Measurements from ENCODE around the gene PLEKHH1. TPM values are rescaled to one million over a fixed set of nuclear protein-coding genes. Genes with fewer than 3 reads are reported as not detected.

The PLEKHH1 gene
- total and polyA plus RNA-seq, 4 experiments from 2014 or later, result 0.22 to 1.1 (median 0.41) TPM; not detected in 1

DNA sequence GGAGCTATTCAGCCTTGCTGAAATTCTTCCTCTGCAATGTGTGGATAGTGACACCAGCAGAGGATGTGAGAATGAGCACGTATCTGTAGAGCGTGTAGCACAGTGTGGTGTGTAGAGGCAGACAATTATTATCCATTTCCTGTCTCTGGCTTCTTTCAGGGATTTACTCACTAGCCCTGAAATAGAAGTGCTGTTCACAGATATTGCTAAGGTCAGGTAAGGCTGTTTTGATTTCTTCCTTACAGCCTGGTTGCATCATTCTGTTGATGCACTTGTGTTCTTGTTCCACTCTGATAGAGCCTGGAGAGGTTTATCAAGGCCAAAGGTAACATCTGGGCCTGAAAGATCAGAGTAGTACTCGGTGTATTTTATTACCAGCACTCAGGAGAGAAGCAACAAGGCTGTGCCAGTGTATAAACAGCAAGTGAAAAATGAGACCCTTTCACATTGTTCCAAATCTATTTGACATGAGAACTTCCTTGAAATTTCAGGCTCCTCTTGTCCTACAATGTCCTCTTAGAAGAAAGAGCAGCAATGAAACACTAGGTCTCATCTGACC is 103.3 kb downstream of the PLEKHH1 start:
- no peaks in the 10 kb centered on the region for H3K36me3 ChIP-seq (ENCODE audit: insufficient read depth, low read length)
- Mint-ChIP-seq H3K36me3 (no peaks in the 10 kb centered on the region), H3K9me3 (no peaks in the 10 kb centered on the region), H3K4me1 (no peaks in the 10 kb centered on the region), H3K4me3 (no peak overlapping the region), H3K27me3 (peaks cover 0 to 1% of the 10 kb centered on the region in 2 donors), H3K27ac (no peak overlapping the region)
- no peaks in the 10 kb centered on the region for H3K27me3 ChIP-seq (ENCODE audit: insufficient read depth, low read length)
- DNase-seq, result no peak
- CTCF ChIA-PET (ENCODE audit: partially characterized antibody), result interaction anchor here (1.7 kb wide), 1 partner anchor 68 kb away, joined by 4 read pairs; no protein-coding TSS in a partner anchor
- no peaks in the 10 kb centered on the region for H3K9me3 ChIP-seq (ENCODE audit: control insufficient read depth in 1 of 2, low read length in 2 of 2)
- intact Hi-C loops (cut with micrococcal nuclease), result no loop called here
- no peaks in the 10 kb centered on the region for H3K4me1 ChIP-seq (ENCODE audit: insufficient read depth, low read length)
- POLR2A ChIA-PET (ENCODE audit: partially characterized antibody), result no interaction called here
- H3K27ac ChIP-seq (ENCODE audit: low read depth, low read length), result no peak overlapping the region
- H3K4me3 ChIP-seq (ENCODE audit: low read length in 2 of 2), result no peak overlapping the region

DNA sequence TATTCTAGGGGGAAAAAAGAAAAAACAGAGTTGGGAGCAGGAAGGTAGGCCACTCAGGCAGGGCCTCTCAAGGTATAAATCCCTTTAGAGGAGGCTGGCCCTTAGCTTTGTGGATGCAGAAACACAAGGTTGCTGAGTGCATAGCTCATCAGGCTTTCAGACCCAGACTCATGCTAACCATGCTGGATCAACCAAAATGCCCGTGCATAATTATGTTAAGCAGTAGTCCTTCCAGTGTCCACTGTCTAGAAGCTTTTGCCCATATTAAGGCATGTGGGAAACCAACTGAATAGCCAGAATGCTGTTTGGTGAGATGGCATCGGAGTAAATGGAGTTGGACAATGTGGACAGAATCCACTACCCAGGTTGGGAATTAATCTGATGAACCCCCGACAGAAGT is 105.6 kb downstream of the PLEKHH1 start:
- no peaks in the 10 kb centered on the region for H3K36me3 Mint-ChIP-seq
- H3K27me3 ChIP-seq (ENCODE audit: insufficient read depth, low read length), result no peaks in the 10 kb centered on the region
- peaks cover 0 to 4% (median 1%) of the 10 kb centered on the region in 4 donors for H3K4me1 Mint-ChIP-seq
- no peaks in the 10 kb centered on the region for H3K9me3 Mint-ChIP-seq
- ChIA-PET POLR2A (ENCODE audit: partially characterized antibody) (no interaction called here), CTCF (ENCODE audit: partially characterized antibody) (interaction anchor here (1.1 kb wide), 1 partner anchor 20 kb away, joined by 3 read pairs; no protein-coding TSS in a partner anchor)
- H3K9me3 ChIP-seq (ENCODE audit: control insufficient read depth in 1 of 2, low read length in 2 of 2), result no peaks in the 10 kb centered on the region
- H3K36me3 ChIP-seq (ENCODE audit: insufficient read depth, low read length), result no peaks in the 10 kb centered on the region
- intact Hi-C loops (cut with micrococcal nuclease), result no loop called here
- no peak overlapping the region for H3K27ac ChIP-seq (ENCODE audit: low read depth, low read length)
- no peak overlapping the region for H3K27ac Mint-ChIP-seq
- no peak for DNase-seq
- H3K4me3 ChIP-seq (ENCODE audit: low read length in 2 of 2), result no peak overlapping the region
- no peaks in the 10 kb centered on the region for H3K4me1 ChIP-seq (ENCODE audit: insufficient read depth, low read length)
- no peak overlapping the region for H3K4me3 Mint-ChIP-seq
- H3K27me3 Mint-ChIP-seq, result no peaks in the 10 kb centered on the region

Other genes with a start within 250 kb of the PLEKHH1 start
- 10 to 100 TPM; 26.8 to 35.0 TPM for gene ATP6V1D, start 173.5 kb upstream of the PLEKHH1 start, total RNA-seq
- gene ATP6V1D, start 173.5 kb upstream of the PLEKHH1 start, polyA plus RNA-seq, result 10 to 100 TPM; 45.2 to 57.5 TPM
- gene EIF2S1, start 173.0 kb upstream of the PLEKHH1 start, total RNA-seq, result 10 to 100 TPM; 62.0 to 72.1 TPM
- 100 to 1,000 TPM; 129 to 185 TPM for gene EIF2S1, start 173.0 kb upstream of the PLEKHH1 start, polyA plus RNA-seq
- gene PLEK2, start 121.1 kb upstream of the PLEKHH1 start, total RNA-seq, result 1 to 10 TPM; 1.9 to 4.1 TPM
- gene PLEK2, start 121.1 kb upstream of the PLEKHH1 start, polyA plus RNA-seq, result 1 to 10 TPM; 2.3 to 2.7 TPM
- gene TMEM229B, start 44.6 kb upstream of the PLEKHH1 start, total RNA-seq, result 10 to 100 TPM; 34.9 to 35.8 TPM
- gene TMEM229B, start 44.6 kb upstream of the PLEKHH1 start, polyA plus RNA-seq, result 10 to 100 TPM; 12.5 to 28.9 TPM
- 10 to 100 TPM; 28.0 to 35.8 TPM for gene PIGH, start 67.0 kb downstream of the PLEKHH1 start, total RNA-seq
- gene PIGH, start 67.0 kb downstream of the PLEKHH1 start, polyA plus RNA-seq, result 10 to 100 TPM; 31.5 to 32.3 TPM
- gene ARG2, start 86.6 kb downstream of the PLEKHH1 start, total RNA-seq, result under 1 TPM in 1 of 2 experiments, not detected in 1; 0.55 TPM
- gene ARG2, start 86.6 kb downstream of the PLEKHH1 start, polyA plus RNA-seq, result 1 to 10 TPM; 1.3 to 1.4 TPM
- 10 to 100 TPM; 71.1 to 72.6 TPM for gene VTI1B, start 141.3 kb downstream of the PLEKHH1 start, total RNA-seq
- 10 to 100 TPM; 62.1 to 97.8 TPM for gene VTI1B, start 141.3 kb downstream of the PLEKHH1 start, polyA plus RNA-seq
- 10 to 100 TPM; 45.2 to 46.0 TPM for gene RDH11, start 162.5 kb downstream of the PLEKHH1 start, total RNA-seq
- 10 to 100 TPM; 72.7 to 95.3 TPM for gene RDH11, start 162.5 kb downstream of the PLEKHH1 start, polyA plus RNA-seq
- not detected for gene RDH12, start 168.6 kb downstream of the PLEKHH1 start, total RNA-seq
- not detected for gene RDH12, start 168.6 kb downstream of the PLEKHH1 start, polyA plus RNA-seq